Measurements from ENCODE around the gene TRABD2B.
"Not testable (repeated sequence)": the region's sequence is repeated elsewhere in the genome, so short reads cannot be mapped to it uniquely, and the experiment has no call there.

The TRABD2B gene

GRCh38 chr1:47967864-47968555, 29.2 kb downstream of the TRABD2B start:
- no peak for DNase-seq (ENCODE audit: low read depth in 1 of 2, low spot score in 1 of 2)
- no peak for TF ChIP-seq JUND (IDR thresholded peaks at IDR 0.05; ENCODE audit: low read depth)
- in situ Hi-C loops (cut with HindIII; ENCODE audit: low pct_unique_long_range_greater_than_20kb, low sequenced_read_pairs): no loop called here

GRCh38 chr1:47965816-47966215, 31.4 kb downstream of the TRABD2B start:
- in situ Hi-C loops (cut with HindIII; ENCODE audit: low pct_unique_long_range_greater_than_20kb, low sequenced_read_pairs): no loop called here
- DNase-seq (ENCODE audit: low read depth in 1 of 2, low spot score in 1 of 2): no peak
- TF ChIP-seq JUND (IDR thresholded peaks at IDR 0.05; ENCODE audit: low read depth): no peak

GRCh38 chr1:47964636-47965035, 32.5 kb downstream of the TRABD2B start:
- no peak for DNase-seq (ENCODE audit: low read depth in 1 of 2, low spot score in 1 of 2)
- TF ChIP-seq JUND (IDR thresholded peaks at IDR 0.05; ENCODE audit: low read depth): no peak
- in situ Hi-C loops (cut with HindIII; ENCODE audit: low pct_unique_long_range_greater_than_20kb, low sequenced_read_pairs): no loop called here

GRCh38 chr1:47963568-47964358, 33.4 kb downstream of the TRABD2B start:
- TF ChIP-seq JUND (IDR thresholded peaks at IDR 0.05; ENCODE audit: low read depth): no peak
- in situ Hi-C loops (cut with HindIII; ENCODE audit: low pct_unique_long_range_greater_than_20kb, low sequenced_read_pairs): no loop called here
- DNase-seq (ENCODE audit: low read depth in 1 of 2, low spot score in 1 of 2): peak in 1 of 2 experiments; percentile 9

GRCh38 chr1:47962750-47963492, 34.3 kb downstream of the TRABD2B start:
- peak in 1 of 2 experiments; percentile 15 for DNase-seq (ENCODE audit: low read depth in 1 of 2, low spot score in 1 of 2)
- in situ Hi-C loops (cut with HindIII; ENCODE audit: low pct_unique_long_range_greater_than_20kb, low sequenced_read_pairs): no loop called here
- no peak for TF ChIP-seq JUND (IDR thresholded peaks at IDR 0.05; ENCODE audit: low read depth)

- DNase-seq (ENCODE audit: low read depth in 1 of 2, low spot score in 1 of 2); in situ Hi-C loops (cut with HindIII; ENCODE audit: low pct_unique_long_range_greater_than_20kb, low sequenced_read_pairs): not testable (repeated sequence)
Observed at GRCh38 chr1:47961835-47962234, 35.4 kb downstream of the TRABD2B start.

GRCh38 chr1:47956491-47956890, 40.7 kb downstream of the TRABD2B start:
- DNase-seq (ENCODE audit: low read depth in 1 of 2, low spot score in 1 of 2); in situ Hi-C loops (cut with HindIII; ENCODE audit: low pct_unique_long_range_greater_than_20kb, low sequenced_read_pairs): not testable (repeated sequence)

- in situ Hi-C loops (cut with HindIII; ENCODE audit: low pct_unique_long_range_greater_than_20kb, low sequenced_read_pairs): no loop called here
- DNase-seq (ENCODE audit: low read depth in 1 of 2, low spot score in 1 of 2): no peak
- TF ChIP-seq JUND (IDR thresholded peaks at IDR 0.05; ENCODE audit: low read depth): no peak
Observed at GRCh38 chr1:47953661-47954060, 43.5 kb downstream of the TRABD2B start.

GRCh38 chr1:47951545-47952235, 45.5 kb downstream of the TRABD2B start:
- no peak for DNase-seq (ENCODE audit: low read depth in 1 of 2, low spot score in 1 of 2)
- in situ Hi-C loops (cut with HindIII; ENCODE audit: low pct_unique_long_range_greater_than_20kb, low sequenced_read_pairs): no loop called here
- no peak for TF ChIP-seq JUND (IDR thresholded peaks at IDR 0.05; ENCODE audit: low read depth)

- no peak for TF ChIP-seq JUND (IDR thresholded peaks at IDR 0.05; ENCODE audit: low read depth)
- DNase-seq (ENCODE audit: low read depth in 1 of 2, low spot score in 1 of 2): no peak
- in situ Hi-C loops (cut with HindIII; ENCODE audit: low pct_unique_long_range_greater_than_20kb, low sequenced_read_pairs): no loop called here
Observed at GRCh38 chr1:47951026-47951425, 46.2 kb downstream of the TRABD2B start.

- in situ Hi-C loops (cut with HindIII; ENCODE audit: low pct_unique_long_range_greater_than_20kb, low sequenced_read_pairs): no loop called here
- no peak for DNase-seq (ENCODE audit: low read depth in 1 of 2, low spot score in 1 of 2)
- TF ChIP-seq JUND (IDR thresholded peaks at IDR 0.05; ENCODE audit: low read depth): no peak
Observed at GRCh38 chr1:47950471-47950870, 46.7 kb downstream of the TRABD2B start.

- no peak for TF ChIP-seq JUND (IDR thresholded peaks at IDR 0.05; ENCODE audit: low read depth)
- in situ Hi-C loops (cut with HindIII; ENCODE audit: low pct_unique_long_range_greater_than_20kb, low sequenced_read_pairs): no loop called here
- peak in 1 of 2 experiments; percentile 39 for DNase-seq (ENCODE audit: low read depth in 1 of 2, low spot score in 1 of 2)
Observed at GRCh38 chr1:47948126-47948525, 49.1 kb downstream of the TRABD2B start.
